Gastrocnemius medialis (tissue), 4 donors: Measurements from ENCODE around the gene KRT7. TPM values are rescaled to one million over a fixed set of nuclear protein-coding genes. Genes with fewer than 3 reads are reported as not detected.

Experiments used
- ATAC-seq, 2 donors: fragments of 150-250 bp; one replicate each; pipeline ENCODE4 v1.9.1; 2016
- DNase-seq, 2 donors: peaks; one replicate each; pipeline ENCODE4 v3.0.0-alpha.2; 2019
- H3K27ac ChIP-seq, 4 donors: fragments of 200-600 bp; sonication (generic); 1 replicate in 1 of 4; 2 replicates in 3 of 4; pipeline ENCODE4 v1.5.1; 2016 to 2018; ENCODE audit warnings: mild to moderate bottlenecking in 2 of 4, moderate library complexity in 1 of 4
- H3K27me3 ChIP-seq, 3 donors: fragments of 200-600 bp; sonication (generic) in 2 of 3; 1 replicate in 1 of 3; 2 replicates in 2 of 3; pipeline versions ENCODE4 v1.5.1 to v1.6.0; 2016 to 2019; ENCODE audit warnings: mild to moderate bottlenecking in 1 of 3, moderate library complexity in 1 of 3
- H3K36me3 ChIP-seq, 2 donors: fragments of 200-600 bp; sonication (generic) in 1 of 2; one replicate each; pipeline ENCODE4 v1.5.1; 2017 to 2018
- H3K4me1 ChIP-seq, 2 donors: fragments of 200-600 bp; sonication (generic) in 1 of 2; one replicate each; pipeline ENCODE4 v1.5.1; 2016 to 2017; ENCODE audit warnings: mild to moderate bottlenecking in 2 of 2
- H3K4me3 ChIP-seq, 4 donors: fragments of 200-600 bp; sonication (generic) in 3 of 4; 1 replicate in 1 of 4; 2 replicates in 3 of 4; pipeline ENCODE4 v1.5.1; 2016 to 2019; ENCODE audit warnings: mild to moderate bottlenecking in 2 of 4
- H3K9me3 ChIP-seq, 3 donors: fragments of 200-600 bp; sonication (generic) in 2 of 3; 1 replicate in 1 of 3; 2 replicates in 2 of 3; pipeline ENCODE4 v1.5.1; 2016 to 2019
- POLR2A ChIP-seq, 2 donors: fragments of 450-650 bp; IDR thresholded peaks; one replicate each; pipeline ENCODE4 v1.6.1; 2017; ENCODE audit warnings: antibody characterized with exemption in 2 of 2, mild to moderate bottlenecking in 2 of 2, moderate library complexity in 2 of 2
- in situ Hi-C, 4 donors: fragments of 200-750 bp; cut with MboI; loops; one replicate each; pipeline versions ENCODE4 v1.15.0 to v1.8.0; 2017; ENCODE audit warnings: low sequenced_read_pairs in 4 of 4
- intact Hi-C: fragments of 100-400 bp; cut with DNase I; formaldehyde crosslinking; loops from one replicate; pipeline ENCODE4 v1.15.1; 2023; ENCODE audit warnings: low total_unique reads
- total RNA-seq, 4 donors: library from RNA; depleted of rRNA; stranded (reverse); fragments of >200 nt; gene quantifications; one replicate each; pipeline versions ENCODE4 v1.1.0 to v1.2.3, GENCODE V29; 2016
- TF ChIP-seq, protein P1 (sequence below), 5 experiments: fragments of 450-650 bp in 3 of 5; fragments of 200-600 bp in 2 of 5; sonication (generic) in 2 of 5; IDR thresholded peaks in 4 of 5; conservative IDR thresholded peaks in 1 of 5; 1 replicate in 4 of 5; 2 replicates in 1 of 5; pipeline ENCODE4 v1.5.1; 2016 to 2019; ENCODE audit warnings: antibody characterized with exemption in 5 of 5, mild to moderate bottlenecking in 3 of 5, moderate library complexity in 3 of 5

KRT7 gene
- total RNA-seq, 4 donors from 2014 or later = 0.39 to 4.4 (median 1.2) TPM

DNA sequence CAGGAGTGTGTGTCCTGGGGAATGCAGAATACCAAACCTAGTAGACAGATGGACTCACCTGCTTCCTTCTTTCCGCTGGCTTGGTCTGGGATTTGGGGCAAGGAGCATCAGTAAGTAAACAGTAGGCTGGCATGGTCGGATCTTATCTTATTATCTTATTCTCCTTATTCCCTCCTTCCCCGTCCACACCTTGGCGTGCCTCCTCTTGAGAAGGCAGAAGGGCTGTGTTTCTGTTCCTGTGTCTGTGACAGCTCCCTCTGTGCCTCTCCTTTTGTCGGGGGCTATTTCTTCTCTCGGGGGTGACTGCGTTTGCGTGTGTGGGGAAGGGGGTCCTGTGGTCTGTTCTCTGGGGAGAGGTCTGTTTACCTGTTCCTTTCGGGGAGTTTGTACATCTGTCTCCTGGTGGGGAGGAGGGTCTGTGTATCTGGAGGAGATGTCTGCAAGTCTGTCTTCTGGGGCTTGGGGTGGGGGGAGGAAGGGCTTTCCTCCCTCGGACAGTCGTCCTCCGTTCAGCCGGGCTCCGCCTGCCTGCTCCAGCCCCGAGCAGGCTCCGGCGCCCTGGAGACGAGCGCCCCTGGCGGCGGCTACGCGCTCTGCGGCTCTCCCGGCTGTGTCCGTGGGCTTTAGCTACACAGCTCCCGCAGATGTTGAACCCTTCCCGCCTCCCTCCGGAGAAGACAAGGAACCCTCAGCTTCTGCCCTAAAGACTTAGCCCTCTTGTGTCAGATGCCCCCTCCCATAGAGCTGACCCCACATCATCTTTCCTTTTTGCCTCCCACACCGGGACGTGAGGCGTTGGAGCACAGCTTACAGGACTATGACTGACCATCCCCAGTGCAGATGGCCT, 45.8 kb downstream of the KRT7 start:
- ATAC-seq = peak; percentile 78 to 85

DNA sequence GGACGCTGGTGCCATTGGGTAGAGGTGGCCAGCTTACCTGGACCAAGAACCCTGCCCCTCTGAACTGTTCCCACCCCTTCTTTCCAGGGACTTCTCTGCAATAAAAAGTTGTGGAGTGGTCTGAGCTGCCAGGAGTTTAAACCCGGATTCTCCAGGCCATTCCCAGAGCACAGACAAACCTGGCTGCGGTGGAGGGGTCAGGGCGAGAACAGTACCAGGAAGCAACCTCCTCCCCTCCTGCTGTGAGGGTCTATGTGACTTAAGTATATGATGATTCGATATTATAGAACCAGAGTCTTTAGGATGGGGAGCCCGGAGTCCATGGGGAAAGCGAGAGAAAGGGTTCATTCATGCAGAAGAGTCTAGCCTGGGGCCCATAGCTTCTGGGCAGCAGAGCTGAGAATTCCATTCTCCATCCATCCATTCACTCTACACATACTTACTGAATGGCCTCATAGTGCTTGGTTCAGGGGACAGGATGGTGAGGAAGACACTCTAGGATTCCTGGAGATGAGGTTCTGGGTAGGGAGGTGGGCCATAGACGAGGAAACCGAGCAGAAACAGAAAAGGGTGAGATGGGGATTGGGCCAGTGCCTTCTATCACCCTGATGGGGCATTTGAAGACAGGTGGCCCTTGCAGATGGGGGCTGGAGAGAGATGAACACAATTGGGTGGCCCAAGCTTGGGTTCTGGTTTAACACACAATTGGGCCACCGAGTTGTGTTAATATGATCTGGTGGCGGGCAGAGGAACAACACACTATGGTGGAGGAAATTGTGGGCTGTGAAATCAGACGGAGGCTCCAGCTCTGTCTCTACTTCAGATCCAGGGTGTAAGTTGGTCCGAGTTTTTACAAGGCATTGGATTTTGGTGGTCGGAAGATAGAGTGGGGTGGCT, 46.6 kb downstream of the KRT7 start:
- Histone ChIP-seq H3K9me3 (no peaks in the 10 kb centered on the region), H3K36me3 (no peaks in the 10 kb centered on the region), H3K4me1 (peaks cover 19 to 20% of the 10 kb centered on the region in 2 donors), H3K4me3 (no peak overlapping the region), H3K27ac (peak overlapping the region in 3 of 4 donors; percentile 52 to 60 (median 59)), H3K27me3 (no peaks in the 10 kb centered on the region)
- ATAC-seq = no peak
- DNase-seq = no peak
- intact Hi-C loops = loop anchor here (1.0 to 5.0 kb wide), 4 partner anchors 27 to 132 kb away; no protein-coding TSS in a partner anchor
- TF ChIP-seq POLR2A (IDR thresholded peaks at IDR 0.05) = no peak
- TF ChIP-seq, protein P1, sequence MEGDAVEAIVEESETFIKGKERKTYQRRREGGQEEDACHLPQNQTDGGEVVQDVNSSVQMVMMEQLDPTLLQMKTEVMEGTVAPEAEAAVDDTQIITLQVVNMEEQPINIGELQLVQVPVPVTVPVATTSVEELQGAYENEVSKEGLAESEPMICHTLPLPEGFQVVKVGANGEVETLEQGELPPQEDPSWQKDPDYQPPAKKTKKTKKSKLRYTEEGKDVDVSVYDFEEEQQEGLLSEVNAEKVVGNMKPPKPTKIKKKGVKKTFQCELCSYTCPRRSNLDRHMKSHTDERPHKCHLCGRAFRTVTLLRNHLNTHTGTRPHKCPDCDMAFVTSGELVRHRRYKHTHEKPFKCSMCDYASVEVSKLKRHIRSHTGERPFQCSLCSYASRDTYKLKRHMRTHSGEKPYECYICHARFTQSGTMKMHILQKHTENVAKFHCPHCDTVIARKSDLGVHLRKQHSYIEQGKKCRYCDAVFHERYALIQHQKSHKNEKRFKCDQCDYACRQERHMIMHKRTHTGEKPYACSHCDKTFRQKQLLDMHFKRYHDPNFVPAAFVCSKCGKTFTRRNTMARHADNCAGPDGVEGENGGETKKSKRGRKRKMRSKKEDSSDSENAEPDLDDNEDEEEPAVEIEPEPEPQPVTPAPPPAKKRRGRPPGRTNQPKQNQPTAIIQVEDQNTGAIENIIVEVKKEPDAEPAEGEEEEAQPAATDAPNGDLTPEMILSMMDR (IDR thresholded peaks at IDR 0.05 in 4 of 5, conservative IDR thresholded peaks at IDR 0.05 in 1 of 5) = no peak
- in situ Hi-C loops = loop anchor here in 1 of 4 donors (5.0 kb wide), 1 partner anchor 122 kb away; no protein-coding TSS in a partner anchor

More for the DNA sequence above, 45.8 kb downstream of the KRT7 start:
- in situ Hi-C loops (loop anchor here in 1 of 4 donors (5.0 kb wide), 1 partner anchor 121 kb away; no protein-coding TSS in a partner anchor), intact Hi-C loops (loop anchor here (2.0 kb wide), 1 partner anchor 56 kb away; no protein-coding TSS in a partner anchor)
- peak; percentile 36 to 57 for DNase-seq
- Histone ChIP-seq H3K27ac (no peak overlapping the region), H3K36me3 (no peaks in the 10 kb centered on the region), H3K9me3 (no peaks in the 10 kb centered on the region), H3K27me3 (no peaks in the 10 kb centered on the region), H3K4me1 (peaks cover 19 to 20% of the 10 kb centered on the region in 2 donors), H3K4me3 (peak overlapping the region in 2 of 4 donors; percentile 15 to 33)
- TF ChIP-seq, protein P1 (IDR thresholded peaks at IDR 0.05 in 4 of 5, conservative IDR thresholded peaks at IDR 0.05 in 1 of 5) = peak; percentile 58 to 99 (median 93)
- TF ChIP-seq POLR2A (IDR thresholded peaks at IDR 0.05) = no peak

DNA sequence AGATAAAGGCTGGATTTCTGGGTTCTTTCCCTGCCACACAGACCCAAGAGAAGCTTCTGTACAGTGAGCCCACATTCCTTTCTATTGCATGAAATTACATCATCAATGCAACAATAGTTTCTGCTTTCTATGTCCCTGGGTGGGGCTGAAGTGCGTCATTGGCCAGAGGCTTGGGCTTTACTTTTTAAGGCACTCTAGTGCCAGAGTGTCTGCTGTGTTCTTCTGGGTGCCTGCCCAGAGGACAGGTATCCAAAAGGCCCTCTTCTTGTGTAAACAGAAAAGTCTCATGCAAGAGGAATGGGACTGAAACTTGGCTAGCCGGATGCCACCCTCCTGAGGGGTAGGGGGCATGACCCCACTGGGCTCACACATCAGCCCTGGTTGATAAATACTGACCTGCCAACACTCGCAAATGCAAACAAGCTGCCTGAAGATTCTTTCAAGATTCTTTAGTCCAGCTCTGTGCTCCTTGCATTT, 47.3 kb downstream of the KRT7 start:
- H3K9me3 ChIP-seq = no peaks in the 10 kb centered on the region
- TF ChIP-seq POLR2A (IDR thresholded peaks at IDR 0.05) = no peak
- TF ChIP-seq, protein P1 (IDR thresholded peaks at IDR 0.05 in 4 of 5, conservative IDR thresholded peaks at IDR 0.05 in 1 of 5) = no peak
- intact Hi-C loops = loop anchor here (1.0 to 5.0 kb wide), 3 partner anchors 26 to 133 kb away; no protein-coding TSS in a partner anchor
- H3K4me1 ChIP-seq = peaks cover 19 to 20% of the 10 kb centered on the region in 2 donors
- DNase-seq = peak in 1 of 2 donors; percentile 65
- peak; percentile 43 to 53 for ATAC-seq
- peak overlapping the region; percentile 44 to 60 (median 56) for H3K27ac ChIP-seq
- H3K27me3 ChIP-seq = no peaks in the 10 kb centered on the region
- in situ Hi-C loops = no loop called here
- H3K4me3 ChIP-seq = no peak overlapping the region
- H3K36me3 ChIP-seq = no peaks in the 10 kb centered on the region

DNA sequence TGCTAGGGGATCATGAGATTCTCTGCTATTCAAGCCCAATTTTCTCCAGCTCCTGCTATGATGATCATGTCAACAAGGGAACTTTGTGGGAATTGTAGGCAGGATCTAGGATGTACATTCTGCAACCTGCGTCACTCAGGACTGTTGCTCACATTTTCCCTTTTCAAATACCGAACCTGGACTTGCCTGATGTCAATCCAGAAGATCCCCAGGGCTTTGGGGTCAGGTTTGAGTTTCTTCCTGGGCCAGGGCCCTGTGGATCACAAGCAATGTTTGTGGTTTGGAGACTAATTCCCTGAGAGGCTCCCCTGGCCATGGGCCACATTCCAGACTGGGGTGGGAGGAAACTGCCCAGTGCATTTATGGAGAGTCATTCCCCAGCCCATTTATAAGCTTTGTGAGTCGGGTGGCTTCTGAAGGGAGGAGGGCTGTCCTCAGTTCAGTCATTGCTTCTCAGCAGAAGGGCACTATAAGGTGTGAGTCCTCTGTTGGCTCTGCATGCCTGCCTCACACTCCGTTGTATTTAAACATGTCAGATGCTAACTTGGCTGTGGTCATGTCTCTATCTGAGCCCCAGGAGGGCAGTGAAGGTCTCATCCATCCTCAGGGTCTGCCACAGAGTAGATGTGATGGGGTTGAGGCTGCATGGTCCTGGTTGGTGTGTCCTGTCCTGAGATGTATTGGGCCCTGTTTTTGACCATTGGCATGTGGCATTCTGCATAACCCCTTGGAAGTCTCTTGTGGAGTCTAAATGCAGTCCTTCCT, 47.9 kb downstream of the KRT7 start:
- Histone ChIP-seq H3K9me3 (no peaks in the 10 kb centered on the region), H3K4me1 (peaks cover 19 to 20% of the 10 kb centered on the region in 2 donors), H3K27me3 (no peaks in the 10 kb centered on the region), H3K36me3 (no peaks in the 10 kb centered on the region), H3K27ac (peak overlapping the region; percentile 44 to 60 (median 56)), H3K4me3 (no peak overlapping the region)
- TF ChIP-seq, protein P1 (IDR thresholded peaks at IDR 0.05 in 4 of 5, conservative IDR thresholded peaks at IDR 0.05 in 1 of 5) = no peak
- no peak for TF ChIP-seq POLR2A (IDR thresholded peaks at IDR 0.05)
- DNase-seq (peak; percentile 18 to 68), ATAC-seq (peak; percentile 30 to 57)
- in situ Hi-C loops = no loop called here
- intact Hi-C loops = loop anchor here (1.0 to 5.0 kb wide), 4 partner anchors 26 to 134 kb away; no protein-coding TSS in a partner anchor
